OCI-LY7 (cell line): Measurements from ENCODE around the gene CNKSR3. TPM values are rescaled to one million over a fixed set of nuclear protein-coding genes. Genes with fewer than 3 reads are reported as not detected.

Experiments used
- BruUV-seq: library from RNA; stranded (reverse); fragments of 400-500 nt; replicated peaks from 2 replicates; lab custom pipeline; 2021; lab: Mats Ljungman, UMichigan
- CTCF ChIA-PET: fragments of 300-600 bp; sonication (Branson Sonifier 250); formaldehyde crosslinking; loops from one replicate; lab custom pipeline; 2022; ENCODE audit warnings: antibody characterized with exemption; ENCODE audit not compliant: unreplicated experiment; lab: Charles Lee
- POLR2A ChIA-PET: fragments of 300-600 bp; sonication (Branson Sonifier 250); formaldehyde crosslinking; loops from one replicate; lab custom pipeline; 2022; ENCODE audit warnings: antibody characterized with exemption; lab: Charles Lee
- DNase-seq: peaks from one replicate; pipeline ENCODE4 v3.0.0-alpha.2; 2015; ENCODE audit warnings: low spot score
- H2AFZ ChIP-seq: fragments of 200-600 bp; sonication (generic), shearing (Covaris generic); 2 replicates; pipeline ENCODE4 v1.6.1; 2014; ENCODE audit warnings: mild to moderate bottlenecking, antibody characterized with exemption, low read length, moderate library complexity
- H3K27ac ChIP-seq: fragments of 200-600 bp; sonication (generic); 2 replicates; pipeline ENCODE4 v1.5.1; 2014; ENCODE audit warnings: mixed run types, low read depth, mild to moderate bottlenecking, moderate library complexity, low read length, inconsistent platforms; ENCODE audit not compliant: poor library complexity, severe bottlenecking
- H3K36me3 ChIP-seq: fragments of 200-600 bp; sonication (generic); 2 replicates; pipeline ENCODE4 v1.6.1; 2014; ENCODE audit warnings: mild to moderate bottlenecking, antibody characterized with exemption, low read length, moderate library complexity, mixed read lengths; ENCODE audit not compliant: insufficient read depth
- H3K4me1 ChIP-seq: fragments of 200-600 bp; sonication (generic); 2 replicates; pipeline ENCODE4 v1.5.1; 2014; ENCODE audit warnings: mild to moderate bottlenecking, low read length; ENCODE audit not compliant: insufficient read depth, poor library complexity, severe bottlenecking
- H3K4me2 ChIP-seq: fragments of 200-600 bp; sonication (generic); 2 replicates; pipeline ENCODE4 v1.6.1; 2014; ENCODE audit warnings: mild to moderate bottlenecking, low read length
- H3K4me3 ChIP-seq: fragments of 200-600 bp; sonication (generic); 2 replicates; pipeline ENCODE4 v1.5.1; 2014; ENCODE audit warnings: mild to moderate bottlenecking, low read depth, low read length; ENCODE audit not compliant: poor library complexity, severe bottlenecking
- H3K79me2 ChIP-seq: fragments of 200-600 bp; sonication (generic); 2 replicates; pipeline ENCODE4 v1.6.1; 2016; ENCODE audit warnings: low read depth, mild to moderate bottlenecking, low read length, moderate library complexity, mixed read lengths; ENCODE audit not compliant: insufficient read depth
- H3K9me2 ChIP-seq: fragments of 200-600 bp; sonication (generic); 2 replicates; pipeline ENCODE4 v1.6.1; 2016; ENCODE audit warnings: mild to moderate bottlenecking, low read length, mixed read lengths; ENCODE audit not compliant: insufficient read depth
- H3K9me3 ChIP-seq: fragments of 200-600 bp; sonication (generic); 2 replicates; pipeline ENCODE4 v1.6.1; 2014; ENCODE audit warnings: mild to moderate bottlenecking, mixed run types, low read length, mixed read lengths
- H4K20me1 ChIP-seq: fragments of 200-600 bp; sonication (generic); 2 replicates; pipeline ENCODE4 v1.6.1; 2014; ENCODE audit warnings: mild to moderate bottlenecking, antibody characterized with exemption, low read length, moderate library complexity, mixed read lengths; ENCODE audit not compliant: insufficient read depth
- EZH2phosphoT487 ChIP-seq: fragments of 200-600 bp; sonication (generic); IDR thresholded peaks from 2 replicates; pipeline ENCODE4 v1.6.1; 2018; ENCODE audit warnings: low read depth, borderline replicate concordance, mild to moderate bottlenecking, mixed run types, antibody characterized with exemption, low read length, moderate library complexity, mixed read lengths
- intact Hi-C: fragments of 100-400 bp; cut with micrococcal nuclease; formaldehyde crosslinking; loops from one replicate; pipeline ENCODE4 v1.10.0; 2022; ENCODE audit not compliant: unreplicated experiment
- total RNA-seq, 2 experiments: library from RNA; depleted of rRNA in 1 of 2; stranded (reverse); fragments of >200 nt in 1 of 2; shearing (Covaris generic) in 1 of 2; gene quantifications; 2 replicates each; pipeline ENCODE4 v1.2.3, GENCODE V29; 2014 to 2022
- TF ChIP-seq, protein P1 (sequence below): fragments of 200-600 bp; sonication (generic); conservative IDR thresholded peaks from 2 replicates; pipeline ENCODE4 v1.5.1; 2014; ENCODE audit warnings: mild to moderate bottlenecking, antibody characterized with exemption, low read length, moderate library complexity, mixed read lengths

CNKSR3 gene
- total RNA-seq, 2 experiments from 2014 or later, result not detected

DNA sequence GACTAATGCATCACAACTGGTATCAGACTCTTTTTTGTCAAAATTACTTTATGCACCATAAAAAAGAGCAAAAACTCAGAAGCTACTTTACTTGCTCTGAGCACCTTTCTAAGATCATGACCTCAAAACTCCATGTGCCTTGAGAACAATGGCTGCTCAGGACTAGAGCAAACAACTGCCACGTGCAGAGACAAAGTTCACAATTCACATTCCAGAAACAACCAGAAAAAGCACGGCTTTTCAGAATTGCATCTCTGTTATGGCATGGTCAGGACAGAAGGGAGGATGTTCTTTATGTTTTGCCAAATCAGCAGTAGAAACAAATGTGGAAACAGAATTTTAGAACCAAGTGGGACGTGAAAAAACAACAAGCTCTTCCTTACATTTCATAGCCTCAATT lies 70.5 kb downstream of the CNKSR3 start:
- Histone ChIP-seq H3K27ac (no peak overlapping the region), H3K4me2 (no peak overlapping the region), H3K4me1 (no peaks in the 10 kb centered on the region), H4K20me1 (no peaks in the 10 kb centered on the region), H3K4me3 (no peak overlapping the region), H3K9me3 (no peaks in the 10 kb centered on the region), H2AFZ (no peak overlapping the region), H3K79me2 (no peaks in the 10 kb centered on the region), H3K9me2 (no peaks in the 10 kb centered on the region), H3K36me3 (no peaks in the 10 kb centered on the region)
- ChIA-PET POLR2A (interaction anchor here (1.2 kb wide), 1 partner anchor 9 kb away, joined by 6 read pairs; no protein-coding TSS in a partner anchor), CTCF (no interaction called here)
- intact Hi-C loops, result no loop called here
- TF ChIP-seq, protein P1, sequence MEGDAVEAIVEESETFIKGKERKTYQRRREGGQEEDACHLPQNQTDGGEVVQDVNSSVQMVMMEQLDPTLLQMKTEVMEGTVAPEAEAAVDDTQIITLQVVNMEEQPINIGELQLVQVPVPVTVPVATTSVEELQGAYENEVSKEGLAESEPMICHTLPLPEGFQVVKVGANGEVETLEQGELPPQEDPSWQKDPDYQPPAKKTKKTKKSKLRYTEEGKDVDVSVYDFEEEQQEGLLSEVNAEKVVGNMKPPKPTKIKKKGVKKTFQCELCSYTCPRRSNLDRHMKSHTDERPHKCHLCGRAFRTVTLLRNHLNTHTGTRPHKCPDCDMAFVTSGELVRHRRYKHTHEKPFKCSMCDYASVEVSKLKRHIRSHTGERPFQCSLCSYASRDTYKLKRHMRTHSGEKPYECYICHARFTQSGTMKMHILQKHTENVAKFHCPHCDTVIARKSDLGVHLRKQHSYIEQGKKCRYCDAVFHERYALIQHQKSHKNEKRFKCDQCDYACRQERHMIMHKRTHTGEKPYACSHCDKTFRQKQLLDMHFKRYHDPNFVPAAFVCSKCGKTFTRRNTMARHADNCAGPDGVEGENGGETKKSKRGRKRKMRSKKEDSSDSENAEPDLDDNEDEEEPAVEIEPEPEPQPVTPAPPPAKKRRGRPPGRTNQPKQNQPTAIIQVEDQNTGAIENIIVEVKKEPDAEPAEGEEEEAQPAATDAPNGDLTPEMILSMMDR, result no peak
- TF ChIP-seq EZH2phosphoT487, result no peak
- no TSS peak for BruUV-seq
- DNase-seq, result no peak

DNA sequence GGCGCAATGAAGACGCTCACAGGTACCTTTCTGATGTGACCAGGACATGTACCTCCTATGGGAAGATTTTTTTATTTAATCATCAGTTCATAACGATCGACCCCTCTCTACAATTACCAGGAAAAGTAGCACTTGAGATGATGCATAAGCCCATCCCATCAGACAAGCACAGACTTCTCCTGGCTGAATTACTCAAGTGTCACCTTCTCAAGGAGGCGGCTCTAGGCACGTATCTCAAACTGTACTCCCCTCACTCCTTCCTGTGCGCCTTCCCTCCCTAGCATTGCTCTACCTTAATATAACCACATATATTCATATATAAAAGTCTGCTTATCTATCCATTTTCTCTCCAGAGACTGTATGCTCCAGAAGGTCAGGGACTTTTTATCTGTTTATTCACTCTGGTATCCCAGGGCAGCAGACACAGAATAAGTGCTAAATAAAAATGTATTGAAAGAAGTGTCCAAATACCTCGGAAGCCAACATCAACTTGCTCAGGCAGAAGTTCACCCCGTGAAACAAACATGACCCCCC lies 71.5 kb downstream of the CNKSR3 start:
- Histone ChIP-seq H3K9me2 (no peaks in the 10 kb centered on the region), H2AFZ (no peak overlapping the region), H3K4me2 (no peak overlapping the region), H3K9me3 (no peaks in the 10 kb centered on the region), H3K4me1 (no peaks in the 10 kb centered on the region), H4K20me1 (no peaks in the 10 kb centered on the region), H3K27ac (no peak overlapping the region), H3K79me2 (no peaks in the 10 kb centered on the region), H3K4me3 (no peak overlapping the region), H3K36me3 (no peaks in the 10 kb centered on the region)
- CTCF ChIA-PET, result no interaction called here
- POLR2A ChIA-PET, result interaction anchor here (1.2 kb wide), 1 partner anchor 8 kb away, joined by 6 read pairs; no protein-coding TSS in a partner anchor
- BruUV-seq, result no TSS peak
- DNase-seq, result no peak
- intact Hi-C loops, result no loop called here
- no peak for TF ChIP-seq EZH2phosphoT487
- TF ChIP-seq, protein P1, result no peak

DNA sequence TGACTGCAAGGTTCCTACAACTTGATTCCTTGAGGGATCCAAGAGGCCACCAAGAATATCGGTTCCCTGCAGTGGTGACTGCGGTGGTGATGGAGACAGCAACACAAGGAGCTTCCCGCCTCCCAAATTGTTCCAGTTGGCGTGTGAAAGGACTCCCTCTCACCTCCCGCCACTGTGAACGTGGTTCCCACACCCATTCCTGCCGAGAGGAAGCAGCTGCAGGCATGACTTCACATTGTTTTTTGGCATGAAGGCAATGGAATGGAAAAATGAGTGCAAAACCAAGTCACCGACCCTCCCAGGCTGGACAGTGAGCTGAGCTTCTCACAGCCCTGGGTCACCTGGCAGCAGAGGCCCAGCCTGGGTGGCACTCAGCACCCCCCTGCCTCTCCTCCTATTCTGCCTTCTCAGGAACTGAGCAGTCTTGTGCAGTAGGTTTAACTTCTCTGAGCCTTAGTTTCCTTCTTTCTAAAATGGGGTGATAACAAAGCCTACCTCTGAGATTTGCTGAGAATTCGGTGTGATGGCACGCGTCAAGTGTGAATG lies 75.0 kb downstream of the CNKSR3 start:
- no peaks in the 10 kb centered on the region for H3K9me2 ChIP-seq
- no peaks in the 10 kb centered on the region for H3K9me3 ChIP-seq
- no peaks in the 10 kb centered on the region for H4K20me1 ChIP-seq
- H2AFZ ChIP-seq, result no peak overlapping the region
- TF ChIP-seq EZH2phosphoT487, result no peak
- TF ChIP-seq, protein P1, result no peak
- H3K4me1 ChIP-seq, result no peaks in the 10 kb centered on the region
- no peaks in the 10 kb centered on the region for H3K36me3 ChIP-seq
- H3K79me2 ChIP-seq, result no peaks in the 10 kb centered on the region
- ChIA-PET CTCF (no interaction called here), POLR2A (interaction anchor here (0.7 kb wide), 1 partner anchor 563 kb away, joined by 5 read pairs; no protein-coding TSS in a partner anchor)
- H3K4me3 ChIP-seq, result no peak overlapping the region
- BruUV-seq, result no TSS peak
- H3K4me2 ChIP-seq, result no peak overlapping the region
- DNase-seq, result no peak
- H3K27ac ChIP-seq, result no peak overlapping the region
- intact Hi-C loops, result no loop called here
